HepG2 (cell line): ENCODE measurements around the gene ZXDC. TPM values are rescaled to one million over a fixed set of nuclear protein-coding genes. Genes with fewer than 3 reads are reported as not detected.

ENCODE experiments used
- ARHGAP35 ChIP-seq: sonication (generic); formaldehyde crosslinking; IDR thresholded peaks from 2 replicates; pipeline ENCODE4 v1.9.0; 2022; ENCODE audit warnings: mild to moderate bottlenecking, inconsistent platforms, moderate library complexity, missing genetic modification reagents, borderline replicate concordance
- ARNT2 ChIP-seq: sonication (generic); formaldehyde crosslinking; IDR thresholded peaks from 2 replicates; pipeline ENCODE4 v1.8.0; 2022; ENCODE audit warnings: mild to moderate bottlenecking, low read depth, missing genetic modification reagents, moderate library complexity
- ATM ChIP-seq: fragments of 450-650 bp; IDR thresholded peaks from 2 replicates; pipeline ENCODE4 v1.7.1; 2017; ENCODE audit warnings: mild to moderate bottlenecking, borderline replicate concordance
- FOSL2 ChIP-seq: sonication (generic); formaldehyde crosslinking; IDR thresholded peaks from 2 replicates; pipeline ENCODE4 v1.4.0; 2020; ENCODE audit warnings: missing genetic modification reagents
- HDAC2 ChIP-seq: sonication (generic); formaldehyde crosslinking; IDR thresholded peaks from 2 replicates; pipeline ENCODE4 v1.4.0; 2020; ENCODE audit warnings: missing genetic modification reagents
- HNF4A ChIP-seq: sonication (generic); formaldehyde crosslinking; IDR thresholded peaks from 2 replicates; pipeline ENCODE4 v1.4.0; 2020; ENCODE audit warnings: missing genetic modification reagents
- JARID2 ChIP-seq: sonication (generic); formaldehyde crosslinking; IDR thresholded peaks from 2 replicates; pipeline ENCODE4 v1.8.1; 2023; ENCODE audit warnings: missing genetic modification reagents, inconsistent platforms; ENCODE audit not compliant: insufficient replicate concordance
- MAFF ChIP-seq: IDR thresholded peaks from 2 replicates; pipeline ENCODE4 v1.6.1; 2011; ENCODE audit warnings: low read depth, low read length, improper control_type of control experiment
- MEF2D ChIP-seq: sonication (generic); formaldehyde crosslinking; IDR thresholded peaks from 2 replicates; pipeline ENCODE4 v1.5.1; 2020; ENCODE audit warnings: mild to moderate bottlenecking, missing genetic modification reagents
- RAD21 ChIP-seq: fragments of 450-650 bp; formaldehyde crosslinking; IDR thresholded peaks from 2 replicates; pipeline ENCODE4 v1.5.0; 2020; ENCODE audit warnings: mild to moderate bottlenecking
- ZBTB7B ChIP-seq: sonication (generic); formaldehyde crosslinking; IDR thresholded peaks from 2 replicates; pipeline ENCODE4 v1.4.0; 2020; ENCODE audit warnings: missing genetic modification reagents
- ZNF224 ChIP-seq: sonication (generic); formaldehyde crosslinking; IDR thresholded peaks from 2 replicates; pipeline ENCODE4 v1.5.0; 2020; ENCODE audit warnings: mild to moderate bottlenecking, missing genetic modification reagents
- ZNF326 ChIP-seq: sonication (generic); formaldehyde crosslinking; IDR thresholded peaks from 2 replicates; pipeline ENCODE4 v1.4.0; 2020; ENCODE audit warnings: missing genetic modification reagents, borderline replicate concordance
- ZNF451 ChIP-seq: sonication (generic); formaldehyde crosslinking; IDR thresholded peaks from 2 replicates; pipeline ENCODE4 v1.5.0; 2020; ENCODE audit warnings: mild to moderate bottlenecking, missing genetic modification reagents
- ZNF564 ChIP-seq: sonication (generic); formaldehyde crosslinking; IDR thresholded peaks from 2 replicates; pipeline ENCODE4 v1.8.1; 2023; ENCODE audit warnings: mild to moderate bottlenecking, missing genetic modification reagents
- ZNF672 ChIP-seq: sonication (generic); formaldehyde crosslinking; IDR thresholded peaks from 2 replicates; pipeline ENCODE4 v1.8.1; 2022; ENCODE audit warnings: missing genetic modification reagents
- ZNF724P ChIP-seq: sonication (generic); formaldehyde crosslinking; IDR thresholded peaks from 2 replicates; pipeline ENCODE4 v1.8.0; 2022; ENCODE audit warnings: missing genetic modification reagents, borderline replicate concordance
- ZNF776 ChIP-seq: sonication (generic); formaldehyde crosslinking; IDR thresholded peaks from 2 replicates; pipeline ENCODE4 v1.4.0; 2020; ENCODE audit warnings: mild to moderate bottlenecking, missing genetic modification reagents
- polyA plus RNA-seq, 8 experiments: library from polyadenylated mRNA; depleted of rRNA in 3 of 8; stranded (reverse) in 7 of 8; unstranded in 1 of 8; fragments of >200 nt; fragmentation: Illumina TruSeq in 4 of 8; extraction: Trizol in 4 of 8; gene quantifications; 2 replicates each; pipeline versions ENCODE4 v1.2.1 to v1.2.3, GENCODE V29; 2011 to 2016; ENCODE audit warnings: low read depth in 4 of 8, missing spikeins in 1 of 8, mixed read lengths in 1 of 8; ENCODE audit not compliant: insufficient read depth in 1 of 8
- total RNA-seq, 5 experiments: library from RNA; depleted of rRNA; stranded (reverse); fragments of >200 nt; fragmentation: Illumina TruSeq; extraction: Trizol; gene quantifications; 2 replicates each; pipeline ENCODE4 v1.2.3, GENCODE V29; 2016; ENCODE audit warnings: low read depth in 1 of 5
- TF ChIP-seq, protein P1 (sequence below): sonication (generic); formaldehyde crosslinking; IDR thresholded peaks from 2 replicates; pipeline ENCODE4 v1.4.0; 2020; ENCODE audit warnings: missing genetic modification reagents
- TF ChIP-seq, protein P2 (sequence below): sonication (generic); formaldehyde crosslinking; IDR thresholded peaks from 2 replicates; pipeline ENCODE4 v1.8.0; 2022; ENCODE audit warnings: mild to moderate bottlenecking, missing genetic modification reagents; ENCODE audit not compliant: insufficient replicate concordance
- TF ChIP-seq, protein P3 (sequence below): sonication (generic); formaldehyde crosslinking; IDR thresholded peaks from 2 replicates; pipeline ENCODE4 v1.4.0; 2020; ENCODE audit warnings: missing genetic modification reagents
- TF ChIP-seq, protein P4 (sequence below): sonication (generic); formaldehyde crosslinking; IDR thresholded peaks from 2 replicates; pipeline ENCODE4 v1.5.0; 2020; ENCODE audit warnings: missing genetic modification reagents
- TF ChIP-seq, protein P5 (sequence below): sonication (generic); formaldehyde crosslinking; IDR thresholded peaks from 2 replicates; pipeline ENCODE4 v1.5.0; 2020; ENCODE audit warnings: missing genetic modification reagents, mild to moderate bottlenecking, borderline replicate concordance
- TF ChIP-seq, protein P6 (sequence below): sonication (generic); formaldehyde crosslinking; IDR thresholded peaks from 2 replicates; pipeline ENCODE4 v1.8.0; 2022; ENCODE audit warnings: missing genetic modification reagents, low read depth, mild to moderate bottlenecking, borderline replicate concordance

Gene ZXDC
- total and polyA plus RNA-seq, 2 of the 13 experiments (the other 11 are each of a cell fraction or from before 2014, with no cell fraction given): 17.6 to 21.2 TPM

DNA sequence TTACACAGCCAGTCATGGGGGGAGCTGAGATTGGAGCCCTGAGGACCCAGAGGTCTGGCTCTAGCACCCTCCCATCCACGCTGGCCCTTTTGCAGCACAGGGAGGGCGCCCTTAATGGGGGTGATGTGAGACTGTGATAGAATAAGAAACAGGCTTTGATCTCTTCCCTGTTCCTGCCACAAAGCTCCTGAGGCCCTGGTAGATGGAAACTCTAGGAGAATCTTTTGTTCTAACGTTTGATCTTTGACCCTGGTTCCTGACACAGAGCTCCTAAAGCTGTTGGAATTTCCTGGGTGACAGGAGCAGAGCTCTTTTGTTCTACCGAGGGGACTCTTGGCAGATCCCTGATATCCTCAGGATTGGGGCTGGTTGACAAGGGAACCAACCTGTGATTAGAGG is 43.1 kb upstream of the ZXDC start (continued):
- TF ChIP-seq ARHGAP35 (CRISPR knock-in tag) (no peak), ZNF724P (no peak), ZBTB7B (CRISPR knock-in tag) (peak; percentile 38; the same call in 1 of the 2 replicates), MAFF (no peak), HDAC2 (peak; percentile 22; the same call in 1 of the 2 replicates), ZNF776 (CRISPR knock-in tag) (no peak), FOSL2 (CRISPR knock-in tag) (no peak), RAD21 (CRISPR knock-in tag) (no peak), ZNF451 (CRISPR knock-in tag) (no peak), HNF4A (CRISPR knock-in tag) (peak; percentile 55), ZNF224 (CRISPR knock-in tag) (no peak), ZNF326 (CRISPR knock-in tag) (no peak), ZNF564 (CRISPR knock-in tag) (no peak), ARNT2 (CRISPR knock-in tag) (no peak), ZNF672 (CRISPR knock-in tag) (no peak), ATM (no peak), MEF2D (CRISPR knock-in tag) (no peak), JARID2 (no peak)
- TF ChIP-seq, protein P1, sequence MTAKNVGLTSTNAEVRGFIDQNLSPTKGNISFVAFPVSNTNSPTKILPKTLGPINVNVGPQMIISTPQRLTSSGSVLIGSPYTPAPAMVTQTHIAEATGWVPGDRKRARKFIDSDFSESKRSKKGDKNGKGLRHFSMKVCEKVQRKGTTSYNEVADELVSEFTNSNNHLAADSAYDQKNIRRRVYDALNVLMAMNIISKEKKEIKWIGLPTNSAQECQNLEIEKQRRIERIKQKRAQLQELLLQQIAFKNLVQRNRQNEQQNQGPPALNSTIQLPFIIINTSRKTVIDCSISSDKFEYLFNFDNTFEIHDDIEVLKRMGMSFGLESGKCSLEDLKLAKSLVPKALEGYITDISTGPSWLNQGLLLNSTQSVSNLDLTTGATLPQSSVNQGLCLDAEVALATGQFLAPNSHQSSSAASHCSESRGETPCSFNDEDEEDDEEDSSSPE: no peak
- TF ChIP-seq, protein P2, sequence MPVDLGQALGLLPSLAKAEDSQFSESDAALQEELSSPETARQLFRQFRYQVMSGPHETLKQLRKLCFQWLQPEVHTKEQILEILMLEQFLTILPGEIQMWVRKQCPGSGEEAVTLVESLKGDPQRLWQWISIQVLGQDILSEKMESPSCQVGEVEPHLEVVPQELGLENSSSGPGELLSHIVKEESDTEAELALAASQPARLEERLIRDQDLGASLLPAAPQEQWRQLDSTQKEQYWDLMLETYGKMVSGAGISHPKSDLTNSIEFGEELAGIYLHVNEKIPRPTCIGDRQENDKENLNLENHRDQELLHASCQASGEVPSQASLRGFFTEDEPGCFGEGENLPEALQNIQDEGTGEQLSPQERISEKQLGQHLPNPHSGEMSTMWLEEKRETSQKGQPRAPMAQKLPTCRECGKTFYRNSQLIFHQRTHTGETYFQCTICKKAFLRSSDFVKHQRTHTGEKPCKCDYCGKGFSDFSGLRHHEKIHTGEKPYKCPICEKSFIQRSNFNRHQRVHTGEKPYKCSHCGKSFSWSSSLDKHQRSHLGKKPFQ (CRISPR knock-in tag): no peak
- TF ChIP-seq, protein P3, sequence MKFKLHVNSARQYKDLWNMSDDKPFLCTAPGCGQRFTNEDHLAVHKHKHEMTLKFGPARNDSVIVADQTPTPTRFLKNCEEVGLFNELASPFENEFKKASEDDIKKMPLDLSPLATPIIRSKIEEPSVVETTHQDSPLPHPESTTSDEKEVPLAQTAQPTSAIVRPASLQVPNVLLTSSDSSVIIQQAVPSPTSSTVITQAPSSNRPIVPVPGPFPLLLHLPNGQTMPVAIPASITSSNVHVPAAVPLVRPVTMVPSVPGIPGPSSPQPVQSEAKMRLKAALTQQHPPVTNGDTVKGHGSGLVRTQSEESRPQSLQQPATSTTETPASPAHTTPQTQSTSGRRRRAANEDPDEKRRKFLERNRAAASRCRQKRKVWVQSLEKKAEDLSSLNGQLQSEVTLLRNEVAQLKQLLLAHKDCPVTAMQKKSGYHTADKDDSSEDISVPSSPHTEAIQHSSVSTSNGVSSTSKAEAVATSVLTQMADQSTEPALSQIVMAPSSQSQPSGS: no peak
- TF ChIP-seq, protein P4, sequence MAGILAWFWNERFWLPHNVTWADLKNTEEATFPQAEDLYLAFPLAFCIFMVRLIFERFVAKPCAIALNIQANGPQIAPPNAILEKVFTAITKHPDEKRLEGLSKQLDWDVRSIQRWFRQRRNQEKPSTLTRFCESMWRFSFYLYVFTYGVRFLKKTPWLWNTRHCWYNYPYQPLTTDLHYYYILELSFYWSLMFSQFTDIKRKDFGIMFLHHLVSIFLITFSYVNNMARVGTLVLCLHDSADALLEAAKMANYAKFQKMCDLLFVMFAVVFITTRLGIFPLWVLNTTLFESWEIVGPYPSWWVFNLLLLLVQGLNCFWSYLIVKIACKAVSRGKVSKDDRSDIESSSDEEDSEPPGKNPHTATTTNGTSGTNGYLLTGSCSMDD (CRISPR knock-in tag): no peak
- TF ChIP-seq, protein P5, sequence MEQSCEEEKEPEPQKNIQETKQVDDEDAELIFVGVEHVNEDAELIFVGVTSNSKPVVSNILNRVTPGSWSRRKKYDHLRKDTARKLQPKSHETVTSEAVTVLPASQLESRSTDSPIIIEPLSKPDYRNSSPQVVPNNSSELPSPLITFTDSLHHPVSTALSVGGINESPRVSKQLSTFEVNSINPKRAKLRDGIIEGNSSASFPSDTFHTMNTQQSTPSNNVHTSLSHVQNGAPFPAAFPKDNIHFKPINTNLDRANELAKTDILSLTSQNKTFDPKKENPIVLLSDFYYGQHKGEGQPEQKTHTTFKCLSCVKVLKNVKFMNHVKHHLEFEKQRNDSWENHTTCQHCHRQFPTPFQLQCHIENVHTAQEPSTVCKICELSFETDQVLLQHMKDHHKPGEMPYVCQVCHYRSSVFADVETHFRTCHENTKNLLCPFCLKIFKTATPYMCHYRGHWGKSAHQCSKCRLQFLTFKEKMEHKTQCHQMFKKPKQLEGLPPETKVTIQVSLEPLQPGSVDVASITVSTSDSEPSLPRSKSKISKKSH (CRISPR knock-in tag): no peak
- TF ChIP-seq, protein P6, sequence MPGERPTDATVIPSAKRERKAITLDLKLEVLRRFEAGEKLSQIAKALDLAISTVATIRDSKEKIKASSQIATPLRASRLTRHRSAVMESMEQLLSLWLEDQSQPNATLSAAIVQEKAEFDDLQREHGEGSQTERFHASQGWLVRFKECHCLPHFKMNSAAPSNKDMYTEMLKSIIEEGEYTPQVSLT: no peak
